ENCODE measurements around the gene SEC23B.
"Not testable (repeated sequence)": the region's sequence is repeated elsewhere in the genome, so short reads cannot be mapped to it uniquely, and the experiment has no call there.

Gene SEC23B

DNA sequence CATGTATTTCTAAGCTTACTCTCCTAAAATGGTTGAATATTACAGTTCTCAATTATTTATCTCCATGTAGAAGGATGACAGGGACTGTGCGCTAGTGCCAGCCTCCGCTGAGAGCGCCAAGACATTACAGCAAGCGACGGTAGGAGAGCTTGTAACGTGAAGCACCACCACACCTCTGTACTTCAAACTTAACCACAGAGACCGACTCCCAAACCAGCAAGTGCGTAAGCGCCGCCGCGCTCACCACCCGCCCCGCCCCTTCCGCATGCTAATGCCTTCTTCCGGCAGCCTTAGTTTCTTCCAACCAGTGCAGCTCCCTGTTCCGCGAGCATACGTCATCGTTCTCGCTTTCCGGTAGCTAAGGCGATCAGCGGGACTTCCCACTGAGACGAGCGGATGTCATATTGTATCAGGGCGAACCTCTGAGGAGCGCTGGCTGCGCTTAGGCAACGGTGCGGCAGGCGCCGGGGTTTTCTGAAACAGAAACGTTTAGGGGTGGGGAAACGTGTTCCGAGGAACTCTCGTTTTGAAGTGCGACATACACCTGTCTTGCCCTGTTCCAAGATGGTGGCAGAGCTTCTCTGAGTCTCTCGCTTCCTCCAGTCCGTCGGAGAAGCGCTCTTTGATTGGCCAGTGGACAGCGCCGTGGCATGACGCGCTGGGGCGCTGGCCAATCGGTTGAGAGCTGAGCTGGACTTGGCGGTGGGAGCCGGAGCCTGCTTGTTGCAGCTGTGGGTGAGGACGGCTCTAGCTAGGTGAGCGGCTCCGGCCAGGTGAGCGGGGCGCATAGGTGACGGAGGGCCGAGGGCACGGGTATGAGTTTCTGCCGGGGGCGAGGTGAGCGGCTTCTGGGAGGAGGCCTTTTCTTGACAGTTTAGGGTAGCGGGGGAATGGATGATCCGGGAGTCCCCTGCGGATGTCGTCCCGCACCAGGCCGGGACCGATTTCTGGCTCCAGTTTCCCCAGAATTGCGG lies at the start of gene SEC23B:
Gene SEC23B (plus strand): TSS at position 723 of the 974 bp plus-strand sequence. CDS start 2,896 bp downstream, outside the sequence.
- peak; percentile 98 for DNase-seq (ENCODE audit: low spot score)

DNA sequence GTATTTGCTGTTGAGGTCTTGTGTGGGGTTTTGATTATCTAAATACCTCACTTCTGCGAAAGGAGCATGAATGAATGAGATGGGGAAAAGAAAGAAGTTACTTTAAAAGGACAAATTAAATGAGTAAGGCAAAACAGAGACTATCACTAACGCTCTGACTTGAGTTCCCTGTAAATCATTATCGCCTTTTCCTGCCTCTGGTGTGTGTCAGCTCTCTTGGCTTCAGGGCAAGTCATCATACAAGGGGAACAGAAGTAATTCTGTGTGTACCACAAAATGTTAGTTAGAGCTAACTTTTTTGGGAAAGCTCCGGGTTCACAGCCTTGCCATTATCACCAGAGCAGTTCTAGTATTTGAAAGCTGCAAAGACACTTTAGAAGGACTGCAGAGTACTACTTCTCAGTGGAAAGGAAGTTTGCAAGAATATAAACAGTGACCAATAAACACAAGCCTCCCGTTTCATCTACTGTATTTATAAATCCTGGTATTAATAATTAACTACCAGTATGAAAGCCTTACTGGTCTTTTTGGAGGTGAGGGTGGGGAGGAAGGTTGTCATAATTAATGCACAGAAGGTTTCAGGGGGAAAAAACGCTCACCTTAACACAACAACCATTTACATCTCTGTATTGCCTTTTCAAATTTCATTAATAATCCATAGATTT lies 42.1 kb upstream of the SEC23B start:
- peak; percentile 83 for DNase-seq (ENCODE audit: low spot score)

DNA sequence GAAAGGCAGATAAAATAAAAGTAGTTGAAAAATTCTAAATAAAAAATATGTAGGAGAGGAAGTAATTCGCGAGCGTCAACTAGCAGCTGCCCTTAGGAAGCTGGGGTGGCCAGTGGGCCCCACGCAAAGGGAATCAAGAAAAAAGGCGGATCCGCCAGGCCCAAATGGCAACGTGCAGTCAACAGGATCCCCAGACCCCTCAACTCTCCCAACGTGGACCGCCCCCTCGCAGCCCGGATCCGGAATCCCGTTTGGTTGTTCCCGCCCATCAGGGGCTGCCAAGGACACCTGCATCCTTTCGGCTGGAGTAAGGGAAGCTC lies 41.2 kb upstream of the SEC23B start:
- DNase-seq (ENCODE audit: low spot score), result peak; percentile 1

DNA sequence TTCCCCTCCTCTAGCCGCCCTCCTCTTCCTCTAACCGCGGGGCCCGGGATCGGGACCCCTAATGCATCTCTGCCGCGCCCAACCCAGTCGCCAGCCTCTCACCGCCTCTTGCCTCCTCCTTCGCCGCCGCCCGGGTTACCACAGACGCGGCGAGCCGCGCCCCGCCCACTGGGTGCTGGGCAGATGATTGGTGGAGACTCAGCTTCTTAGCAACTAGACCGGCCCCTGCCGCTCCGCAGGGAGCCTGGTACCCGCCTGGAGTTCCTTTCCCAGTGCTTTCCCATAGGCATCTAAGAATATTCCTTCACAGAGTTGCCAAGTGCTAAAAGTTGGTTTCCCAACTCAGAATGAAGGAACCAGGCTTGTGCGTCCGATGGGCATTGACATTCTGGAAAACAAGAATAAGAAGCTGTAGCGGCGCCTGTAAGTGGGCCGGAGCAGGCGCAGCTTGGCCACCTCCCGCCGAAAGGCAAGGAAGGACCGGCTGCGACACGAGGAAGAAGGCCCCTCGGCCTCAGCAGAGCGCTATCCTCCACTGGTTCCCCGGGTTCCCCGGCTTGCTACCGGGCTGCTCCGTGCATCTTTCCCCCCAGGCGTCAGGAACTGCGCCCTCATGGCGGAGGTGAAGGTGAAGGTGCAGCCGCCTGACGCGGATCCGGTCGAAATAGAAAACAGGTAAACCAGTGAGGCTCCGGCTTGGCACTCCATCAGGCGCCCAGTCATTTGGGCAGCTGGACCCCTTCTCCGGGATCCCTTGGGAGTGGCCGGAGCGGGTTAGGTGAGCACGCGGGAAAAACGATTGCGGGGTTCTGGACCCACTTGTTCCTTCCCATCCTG lies 40.6 kb upstream of the SEC23B start, which contains the start of the genes DZANK1 and POLR3F:
Gene DZANK1 (minus strand): TSS at position 137 of the 837 bp plus-strand sequence. CDS start 1,672 bp downstream, outside the sequence.
Gene POLR3F (plus strand): TSS at position 497 of the 837 bp plus-strand sequence. CDS start 117 bp downstream, at position 614.
- DNase-seq (ENCODE audit: low spot score), result peak; percentile 96

DNA sequence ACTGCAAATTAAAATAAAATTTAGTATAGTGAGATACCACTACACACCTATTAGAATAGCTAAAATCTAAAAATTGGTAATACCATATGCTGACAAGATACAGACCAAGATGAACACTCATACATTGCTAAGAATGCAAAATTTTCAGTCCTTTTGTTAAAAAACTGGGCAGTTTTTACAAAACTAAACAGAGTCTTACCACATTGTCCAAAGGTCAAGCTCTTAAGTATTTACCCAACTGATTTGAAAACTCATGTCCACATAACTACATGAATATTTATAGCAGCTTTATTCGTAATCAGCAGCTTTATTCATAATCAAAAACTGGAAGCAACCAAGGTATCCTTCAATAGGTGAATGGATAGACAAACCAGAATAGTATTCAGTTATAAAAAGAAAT lies 30.5 kb upstream of the SEC23B start:
- no peak for DNase-seq (ENCODE audit: low spot score)

DNA sequence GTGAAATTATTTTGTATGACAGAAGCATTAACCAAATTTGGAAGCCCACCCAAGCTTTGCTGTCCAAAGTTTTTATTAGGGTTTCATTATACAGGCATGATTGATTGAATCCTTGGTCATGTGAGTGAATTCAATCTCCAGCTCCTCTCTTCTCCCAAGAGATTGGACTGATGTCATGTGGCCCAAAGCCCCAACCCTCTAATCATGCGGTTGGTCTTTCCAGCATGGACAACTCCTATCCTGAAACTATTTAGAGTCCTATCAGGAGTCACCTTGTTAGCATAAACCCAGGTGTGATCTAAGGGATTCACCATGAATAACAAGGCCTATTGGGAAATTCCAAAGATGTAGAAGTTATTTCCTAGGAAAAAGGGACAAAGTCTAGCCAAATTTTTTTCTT lies 29.9 kb upstream of the SEC23B start:
- DNase-seq (ENCODE audit: low spot score), result no peak

DNA sequence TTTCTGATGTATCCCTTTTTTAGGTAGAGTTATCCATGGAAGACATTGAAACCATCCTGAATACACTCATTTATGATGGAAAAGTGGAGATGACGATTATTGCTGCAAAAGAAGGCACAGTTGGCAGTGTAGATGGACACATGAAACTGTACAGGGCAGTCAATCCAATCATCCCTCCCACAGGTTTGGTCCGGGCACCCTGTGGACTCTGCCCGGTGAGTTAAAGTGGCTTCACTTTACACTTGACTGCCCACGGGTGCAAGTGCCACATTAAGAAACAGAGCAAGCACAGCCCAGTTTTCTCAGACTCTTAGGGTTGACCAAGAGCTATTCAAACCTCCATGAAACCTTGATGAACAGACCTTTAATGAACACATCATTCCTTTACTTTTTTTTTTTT lies 26.1 kb upstream of the SEC23B start:
- no peak for DNase-seq (ENCODE audit: low spot score)

DNA sequence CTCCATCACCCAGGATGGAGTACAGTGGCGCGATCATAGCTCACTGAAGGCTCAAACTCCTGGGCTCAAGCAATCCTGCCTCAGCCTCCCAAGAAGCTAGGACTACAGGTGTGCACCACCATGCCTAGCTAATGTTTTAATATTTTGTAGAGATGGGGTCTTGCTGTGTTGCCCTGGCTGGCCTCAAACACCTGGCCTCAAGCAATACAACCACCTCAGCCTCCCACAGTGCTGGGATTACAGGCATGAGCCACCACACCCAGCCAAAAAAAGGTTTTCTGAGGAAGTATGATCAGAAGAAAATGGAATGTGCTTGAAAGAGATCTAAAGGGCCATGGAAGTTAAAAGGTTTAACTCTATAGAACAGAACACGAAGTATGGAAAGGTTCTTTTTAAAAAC lies 19.4 kb upstream of the SEC23B start:
- DNase-seq (ENCODE audit: low spot score), result no peak

DNA sequence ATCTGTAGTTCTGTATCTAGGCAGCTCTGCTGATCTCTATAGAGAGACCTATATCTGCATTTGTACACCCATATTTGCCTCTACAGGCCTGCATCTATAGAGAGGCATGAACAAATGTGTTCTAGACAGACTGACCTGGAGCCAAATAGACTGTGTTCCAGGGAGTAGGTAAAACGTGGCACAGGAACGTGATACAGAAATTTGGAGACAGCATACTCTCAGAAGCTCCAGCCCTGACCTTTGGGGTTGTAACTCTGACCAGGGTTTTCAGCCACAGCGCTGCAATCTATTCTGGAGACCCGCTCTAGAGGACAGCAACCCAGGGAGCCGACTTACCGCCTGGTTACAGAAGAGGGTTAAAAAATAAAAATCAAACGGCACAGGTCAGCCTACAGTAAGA lies 11.7 kb upstream of the SEC23B start:
- peak; percentile 1 for DNase-seq (ENCODE audit: low spot score)

DNA sequence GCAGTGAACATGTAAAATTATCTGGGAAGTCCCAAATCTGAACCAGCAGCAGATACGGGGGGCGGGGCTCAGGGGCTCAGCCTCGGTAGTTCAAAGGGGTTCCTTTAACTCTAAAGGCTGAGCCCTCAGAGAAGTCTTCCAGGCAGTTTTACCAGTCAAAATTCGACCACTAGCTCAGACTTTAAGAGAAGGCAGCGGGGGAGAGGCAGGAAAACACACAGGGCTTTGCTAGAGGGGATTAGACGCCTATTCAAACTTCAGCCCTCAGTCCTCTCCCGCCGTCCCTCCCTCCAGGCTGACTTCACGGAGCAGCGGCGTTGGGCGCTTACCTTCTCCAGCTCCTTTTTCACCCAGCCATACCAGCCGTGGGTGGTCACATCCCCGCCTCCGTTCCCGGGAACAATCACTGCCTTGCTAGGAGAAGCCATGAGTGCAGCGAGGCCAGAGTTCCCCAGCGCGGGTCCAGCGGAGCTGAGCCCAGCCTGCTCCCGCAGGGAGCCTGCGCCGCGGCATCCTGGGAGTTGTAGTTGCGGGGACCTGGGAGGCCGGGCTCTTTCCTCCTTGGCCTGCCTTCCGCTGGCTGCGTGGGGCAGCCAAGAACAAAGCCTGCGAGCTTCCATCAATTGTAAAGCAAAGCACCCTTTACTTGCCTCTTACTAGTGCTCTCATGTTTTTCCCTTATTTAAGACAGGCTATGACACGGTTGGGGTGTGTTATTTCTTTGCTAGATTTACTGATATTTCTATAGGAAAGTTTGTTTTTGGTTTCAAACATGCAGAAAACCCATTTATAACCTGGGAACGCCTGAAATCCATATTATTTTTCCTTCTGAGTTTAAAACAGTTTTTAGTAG lies 10.8 kb upstream of the SEC23B start, which contains the start of gene RBBP9:
Gene RBBP9 (minus strand): TSS at position 486 of the 853 bp plus-strand sequence. CDS start 58 bp downstream, at position 428.
- DNase-seq (ENCODE audit: low spot score), result peak; percentile 86

DNA sequence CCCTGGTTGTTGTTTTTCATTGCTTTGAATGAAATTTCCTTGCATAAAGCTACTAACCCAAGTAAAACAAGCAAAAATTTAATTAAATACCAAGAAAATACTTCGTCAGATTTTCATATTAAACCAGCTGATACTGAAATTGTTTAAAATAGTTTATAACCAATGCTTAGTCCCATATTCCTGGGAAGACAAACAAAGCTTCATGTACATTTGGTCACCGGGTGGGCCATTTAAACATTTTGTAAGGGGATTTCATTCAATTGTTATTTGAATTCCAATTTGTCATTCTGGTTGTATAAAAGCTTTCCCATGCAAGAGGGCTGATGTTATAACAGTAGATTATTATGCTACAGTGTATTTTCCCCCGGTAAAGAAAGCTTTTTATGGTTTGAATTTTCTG lies 10.1 kb upstream of the SEC23B start:
- DNase-seq (ENCODE audit: low spot score), result no peak

DNA sequence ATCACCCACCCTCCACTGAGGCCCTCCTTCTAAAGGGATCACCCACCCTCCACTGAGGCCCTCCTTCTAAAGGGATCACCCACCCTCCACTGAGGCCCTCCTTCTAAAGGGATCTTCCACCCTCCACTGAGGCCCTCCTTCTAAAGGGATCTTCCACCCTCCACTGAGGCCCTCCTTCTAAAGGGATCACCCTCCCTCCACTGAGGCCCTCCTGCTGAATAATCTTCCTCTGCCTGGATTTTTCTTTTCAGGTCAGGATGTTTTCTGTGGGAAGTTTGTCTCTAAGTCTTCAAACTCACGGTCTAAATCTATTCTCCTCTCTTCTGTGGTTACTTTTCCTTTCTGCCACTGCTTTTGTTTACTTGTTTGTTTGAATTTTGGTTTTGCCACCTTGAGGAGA lies 6.1 kb upstream of the SEC23B start:
- DNase-seq (ENCODE audit: low spot score), result not testable (repeated sequence)

DNA sequence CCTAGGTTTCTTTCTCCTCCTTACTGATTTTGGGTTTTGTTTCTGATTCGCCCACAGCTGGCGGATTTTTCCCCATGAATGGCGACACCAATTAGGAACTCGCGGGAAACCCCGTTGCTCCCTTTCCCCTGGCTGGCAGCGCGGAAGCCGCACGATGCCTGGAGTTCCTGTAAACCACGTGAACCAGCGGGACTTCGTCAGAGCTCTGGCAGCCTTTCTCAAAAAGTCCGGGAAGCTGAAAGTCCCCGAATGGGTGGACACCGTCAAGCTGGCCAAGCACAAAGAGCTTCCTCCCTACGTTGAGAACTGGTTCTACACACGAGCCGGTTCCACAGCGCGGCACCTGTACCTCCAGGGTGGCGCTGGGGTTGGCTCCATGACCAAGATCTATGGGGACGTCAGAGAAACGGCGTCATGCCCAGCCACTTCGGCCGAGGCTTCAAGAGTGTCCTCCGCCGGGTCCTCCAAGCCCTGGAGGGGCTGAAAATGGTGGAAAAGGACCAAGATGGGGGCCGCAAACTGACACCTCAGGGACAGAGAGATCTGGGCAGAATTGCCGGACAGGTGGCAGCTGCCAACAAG lies 3.2 kb upstream of the SEC23B start:
- peak; percentile 15 for DNase-seq (ENCODE audit: low spot score)

DNA sequence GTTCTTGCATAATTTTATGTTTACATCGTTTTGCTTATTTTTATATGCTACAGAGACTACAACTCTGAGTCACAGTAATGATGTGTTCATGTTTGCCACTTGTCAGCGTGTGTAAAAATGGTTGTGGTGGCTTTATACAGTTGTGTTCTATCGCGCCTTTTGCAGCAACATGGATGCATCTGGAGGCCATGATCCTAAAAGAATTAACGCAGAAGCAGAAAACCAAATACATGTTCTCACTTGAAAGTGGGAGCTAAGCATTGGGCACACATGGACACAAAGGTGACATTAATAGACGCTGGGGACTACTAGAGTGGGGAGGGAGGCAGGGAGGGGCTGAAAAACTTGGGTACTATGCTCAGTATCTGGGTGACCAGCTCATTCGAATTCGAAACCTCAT lies 996 bp upstream of the SEC23B start:
- DNase-seq (ENCODE audit: low spot score), result no peak

DNA sequence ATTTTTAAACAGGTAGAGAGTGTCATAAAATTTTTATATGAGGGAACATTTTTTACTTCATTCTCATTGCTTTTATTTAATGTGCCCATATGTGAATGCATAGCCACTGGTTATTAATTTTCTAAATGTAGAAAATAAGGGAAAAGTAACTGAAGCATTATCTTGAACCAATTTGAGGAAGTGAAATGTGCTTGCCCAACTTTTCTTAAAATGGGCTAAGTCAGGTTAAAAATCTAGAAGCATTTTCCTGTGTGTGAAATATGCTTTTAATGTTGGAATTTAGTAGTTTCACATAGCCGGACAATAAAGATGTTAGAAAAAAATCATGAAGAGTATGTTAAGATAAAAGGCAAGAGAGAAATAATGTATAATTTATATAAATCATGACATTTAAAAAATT lies 3.8 kb downstream of the SEC23B start:
- DNase-seq (ENCODE audit: low spot score), result no peak

DNA sequence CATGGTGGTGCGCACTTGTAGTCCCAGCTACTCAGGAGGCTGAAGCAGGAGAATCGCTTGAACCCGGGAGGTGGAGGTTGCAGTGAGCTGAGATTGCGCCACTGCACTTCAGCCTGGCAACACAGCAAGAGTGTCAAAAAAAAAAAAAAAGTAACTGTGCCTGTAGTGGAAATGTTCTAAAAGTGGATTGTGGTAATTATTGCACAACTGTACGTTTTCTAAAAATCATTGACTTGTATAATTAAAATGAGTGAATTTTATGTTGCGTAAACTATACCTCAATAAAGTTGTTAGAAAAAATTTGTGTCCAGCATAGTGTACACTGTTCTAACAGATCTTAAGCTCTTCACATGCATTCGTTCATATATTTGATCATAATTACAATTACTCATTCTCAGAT lies 5.5 kb downstream of the SEC23B start:
- no peak for DNase-seq (ENCODE audit: low spot score)

DNA sequence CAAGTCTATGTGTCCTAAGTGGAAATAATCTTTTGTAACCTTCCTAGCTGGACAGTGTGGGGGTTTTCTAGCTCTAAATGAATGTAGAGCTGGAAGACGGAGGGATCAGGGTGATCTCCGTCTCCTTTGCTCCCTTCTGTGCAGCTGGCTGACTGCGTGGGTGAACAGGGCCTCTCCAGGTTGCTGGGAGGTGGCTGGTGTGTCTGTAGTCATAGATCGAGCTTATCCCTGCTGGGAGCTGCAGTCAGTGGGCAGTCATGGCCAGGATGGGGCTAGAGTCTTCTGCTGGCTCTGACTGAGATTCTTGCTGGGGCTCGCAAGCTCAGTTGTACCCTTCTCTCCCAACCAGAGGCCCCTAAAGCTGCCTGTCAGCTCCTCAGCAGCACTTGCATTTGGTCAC lies 6.4 kb downstream of the SEC23B start:
- no peak for DNase-seq (ENCODE audit: low spot score)

DNA sequence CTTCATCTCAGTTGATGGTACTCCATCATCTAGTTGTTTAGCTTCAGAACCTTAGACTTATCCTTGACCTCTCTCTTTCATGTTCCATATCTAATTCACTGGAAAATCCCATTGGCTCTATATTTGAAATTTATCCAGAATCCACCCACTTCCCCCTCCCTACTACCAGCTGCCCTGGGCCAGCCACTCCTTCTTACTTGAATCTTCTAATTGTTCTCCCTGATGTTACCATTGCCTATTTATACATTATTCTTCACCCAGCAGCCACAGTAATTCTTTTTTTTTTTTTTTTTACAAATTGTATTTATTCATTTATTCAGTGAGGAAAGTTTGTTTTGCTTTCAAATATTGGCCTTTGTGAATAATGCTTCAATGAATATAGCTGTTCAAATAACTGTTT lies 8.2 kb downstream of the SEC23B start:
- no peak for DNase-seq (ENCODE audit: low spot score)

DNA sequence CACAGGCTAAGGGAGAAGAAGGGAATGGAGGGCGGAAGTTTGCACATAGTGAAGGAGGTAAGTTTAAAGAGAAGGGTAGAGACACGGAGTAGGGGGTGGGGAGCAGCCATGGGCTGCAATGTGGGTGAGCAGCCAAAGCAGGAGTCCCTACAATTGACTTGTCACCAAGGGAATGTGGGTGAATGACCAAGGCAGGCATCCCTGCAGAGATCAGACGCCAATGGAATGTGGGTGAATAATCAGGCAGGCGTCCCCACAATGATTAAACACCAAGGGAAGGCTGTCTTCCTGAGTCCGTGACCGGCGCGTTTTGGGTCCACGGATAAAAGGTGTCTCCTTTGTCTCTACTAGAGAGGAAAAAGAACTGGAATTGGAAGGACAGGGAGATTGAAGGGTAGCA lies 14.3 kb downstream of the SEC23B start:
- peak; percentile 82 for DNase-seq (ENCODE audit: low spot score)

DNA sequence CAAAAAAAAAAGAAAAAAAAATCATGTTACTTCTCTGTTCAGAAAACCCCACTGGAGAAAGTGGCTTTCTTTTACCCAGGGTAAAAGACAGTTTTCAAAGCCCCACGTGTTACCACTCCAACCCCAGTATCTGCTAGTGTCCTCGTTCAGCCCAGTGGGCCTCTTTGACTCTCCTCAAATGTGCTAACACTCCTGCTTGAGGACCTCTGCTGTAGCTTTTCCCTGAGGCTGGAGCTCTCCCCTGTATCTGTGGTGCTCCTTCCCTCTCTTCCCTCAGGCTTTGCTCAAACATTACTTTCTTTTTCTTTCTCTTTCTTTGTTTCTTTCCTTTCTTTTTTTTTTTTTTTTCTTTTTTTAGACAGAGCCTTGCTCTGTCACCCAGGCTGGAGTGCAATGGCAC lies 15.3 kb downstream of the SEC23B start:
- DNase-seq (ENCODE audit: low spot score), result no peak

DNA sequence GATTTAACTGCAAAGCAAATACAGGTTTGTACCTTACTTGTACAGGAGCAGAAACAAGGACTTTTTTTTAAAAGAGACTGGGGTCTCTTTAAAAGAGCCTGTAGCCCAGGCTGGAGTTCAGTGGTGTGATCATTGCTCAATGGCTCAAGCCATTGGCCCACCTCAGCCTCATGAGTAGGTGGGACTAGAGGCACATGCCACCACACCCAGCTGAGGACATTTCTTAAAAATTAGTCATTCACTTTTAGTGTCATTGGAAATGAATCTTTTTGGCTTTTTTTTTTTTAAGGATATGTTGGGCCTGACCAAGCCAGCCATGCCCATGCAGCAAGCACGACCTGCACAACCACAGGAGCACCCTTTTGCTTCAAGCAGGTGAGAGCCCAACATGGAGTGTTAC lies 16.9 kb downstream of the SEC23B start:
- peak; percentile 78 for DNase-seq (ENCODE audit: low spot score)

All from kidney tubule cell (primary cell).